GM12892 (cell line): ENCODE measurements around the gene CCDC141.

Experiments
- POLR2A ChIP-seq: IDR thresholded peaks from 2 replicates; pipeline ENCODE4 v1.6.1; 2011; ENCODE audit warnings: low read depth, low read length, control low read depth
- POLR2AphosphoS5 ChIP-seq: IDR thresholded peaks from 2 replicates; pipeline ENCODE4 v1.6.1; 2011; ENCODE audit warnings: low read depth, low read length, control low read depth
- TAF1 ChIP-seq: IDR thresholded peaks from 2 replicates; pipeline ENCODE4 v1.6.1; 2011; ENCODE audit warnings: low read depth, mild to moderate bottlenecking, control low read depth, low read length, borderline replicate concordance

DNA sequence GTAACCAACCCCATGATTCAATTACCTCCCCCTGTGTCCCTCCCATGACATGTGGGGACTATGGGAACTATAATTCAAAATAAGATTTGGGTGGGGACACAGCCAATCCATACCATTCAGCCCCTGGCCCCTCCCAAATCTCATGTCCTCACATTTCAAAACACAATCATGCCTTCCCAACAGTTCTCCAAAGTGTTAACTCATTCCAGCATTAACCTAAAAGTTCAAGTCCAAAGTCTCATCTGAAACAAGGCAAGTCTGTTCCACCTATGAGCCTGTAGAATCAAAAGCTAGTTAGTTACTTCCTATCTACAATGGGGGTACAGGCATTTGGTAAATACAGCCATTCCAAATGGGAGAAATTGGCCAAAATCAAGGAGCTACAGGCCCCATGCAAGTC lies 32.0 kb upstream of the CCDC141 start:
- TF ChIP-seq POLR2A (no peak), POLR2AphosphoS5 (no peak), TAF1 (no peak)
